ENCODE results near the gene SRF.

DNA sequence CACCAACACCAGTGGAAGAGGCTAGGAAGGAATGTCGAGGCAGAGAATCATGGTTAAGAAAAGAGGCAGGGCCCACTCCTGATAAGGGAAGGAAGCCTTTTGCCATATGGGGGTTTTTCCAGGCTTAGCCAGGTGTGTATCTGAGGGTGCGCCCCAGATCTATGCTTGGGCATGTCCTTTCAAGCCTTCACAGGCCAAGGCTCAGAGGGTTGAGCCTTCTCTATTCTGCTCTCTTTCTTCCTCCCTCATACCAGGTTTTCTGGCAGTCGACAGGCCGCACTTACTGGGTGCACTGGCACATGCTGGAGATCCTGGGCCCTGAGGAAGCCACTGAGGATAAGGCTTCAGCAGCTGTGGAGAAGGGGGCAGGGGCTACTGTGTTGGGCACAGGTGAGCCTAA, 15.6 kb downstream of the SRF start:
- TF ChIP-seq EZH2 (IDR thresholded peaks at IDR 0.05) (no peak), POLR2AphosphoS5 (IDR thresholded peaks at IDR 0.05; ENCODE audit: borderline replicate concordance, low read depth, low read length) (no peak)
